Activated CD8-positive, alpha-beta memory T cell treated with anti-CD3 and anti-CD28 coated beads for 24 hours (primary cell): ENCODE measurements around the gene OSBPL3.

Experiments
- DNase-seq: peaks from one replicate; pipeline ENCODE4 v3.0.0-alpha.2; 2020

OSBPL3 gene

DNA sequence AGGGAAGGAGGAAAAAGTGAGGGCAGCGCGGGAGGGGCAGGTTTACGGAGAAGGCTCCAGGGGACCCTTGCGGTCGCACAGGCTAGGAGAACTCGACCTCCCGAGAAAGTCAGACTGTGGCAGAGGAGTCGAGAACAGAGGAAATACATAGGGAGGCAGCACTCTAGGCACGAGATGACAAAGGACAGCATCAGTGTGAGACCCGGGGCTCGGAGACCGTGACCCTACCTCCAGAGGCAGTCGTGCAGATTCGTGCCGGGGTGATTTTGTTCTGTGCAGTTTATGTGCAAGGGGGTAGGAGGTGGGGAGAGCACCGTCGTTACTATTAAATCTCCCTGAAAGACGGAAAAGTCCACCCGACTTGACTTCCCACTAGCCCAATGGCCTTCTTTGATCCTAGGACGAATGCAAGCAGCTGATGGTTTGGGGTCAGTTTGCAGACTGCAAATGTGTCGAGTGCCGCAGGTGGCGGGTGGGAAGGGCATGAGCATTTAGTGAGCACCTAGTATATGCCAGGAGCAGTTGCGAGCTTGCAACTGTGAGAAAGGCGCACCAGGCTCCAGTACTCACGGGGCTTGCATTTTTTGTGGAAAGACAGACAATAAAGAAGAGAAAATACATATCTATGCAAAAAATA is 674 bp upstream of the OSBPL3 start:
- DNase-seq = no peak

DNA sequence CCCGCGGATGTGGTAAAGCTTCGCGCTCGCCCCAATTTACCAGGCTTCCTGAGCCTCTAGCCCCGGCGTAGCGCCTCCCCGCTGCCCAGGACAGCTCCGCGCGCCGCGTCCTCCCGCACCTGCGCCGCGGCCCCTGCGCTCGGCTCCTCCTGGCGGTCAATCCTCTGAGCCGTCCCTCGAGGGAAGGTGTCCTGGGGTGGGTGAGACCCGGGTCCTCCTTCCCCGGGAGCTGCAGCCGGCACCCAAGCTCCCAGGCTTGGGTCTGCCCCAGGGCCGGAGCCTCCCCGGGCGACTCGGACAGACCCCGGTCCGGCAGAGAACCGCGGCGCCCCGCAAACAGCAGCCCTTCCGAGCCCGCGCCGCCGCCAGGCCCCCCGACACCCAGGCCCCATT is 512 bp downstream of the OSBPL3 start:
- peak; percentile 88 for DNase-seq

DNA sequence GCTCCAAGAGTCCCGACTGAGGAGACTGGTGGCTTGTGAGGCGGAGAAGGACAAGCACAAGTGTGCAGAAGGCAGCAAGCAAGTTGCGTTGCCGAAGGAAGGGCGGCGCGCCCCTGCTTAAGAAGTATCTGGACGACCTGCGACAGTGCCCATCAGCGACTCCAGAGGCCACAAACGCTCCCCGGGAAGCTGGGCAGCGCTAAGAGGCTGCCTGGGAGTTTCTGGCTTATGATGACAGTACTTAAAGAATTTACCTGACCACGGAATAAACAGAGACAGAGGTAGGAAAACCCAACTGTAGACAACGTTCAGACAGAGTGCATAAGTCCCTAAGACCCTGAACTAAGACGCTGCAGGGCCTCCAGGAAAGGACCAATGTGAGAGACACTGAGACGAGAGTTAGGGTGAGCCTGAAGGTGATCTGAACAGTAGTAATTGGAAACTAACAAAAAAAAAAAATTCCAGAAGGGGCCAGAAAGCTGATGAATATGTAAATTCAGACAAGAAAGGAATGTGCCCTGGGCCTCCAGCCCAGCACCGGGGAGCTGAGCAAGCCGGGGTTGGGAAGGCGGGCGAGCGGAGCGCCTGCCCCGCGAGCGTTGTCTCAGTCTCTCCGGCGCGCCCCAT is 1.0 kb downstream of the OSBPL3 start:
- peak; percentile 66 for DNase-seq

DNA sequence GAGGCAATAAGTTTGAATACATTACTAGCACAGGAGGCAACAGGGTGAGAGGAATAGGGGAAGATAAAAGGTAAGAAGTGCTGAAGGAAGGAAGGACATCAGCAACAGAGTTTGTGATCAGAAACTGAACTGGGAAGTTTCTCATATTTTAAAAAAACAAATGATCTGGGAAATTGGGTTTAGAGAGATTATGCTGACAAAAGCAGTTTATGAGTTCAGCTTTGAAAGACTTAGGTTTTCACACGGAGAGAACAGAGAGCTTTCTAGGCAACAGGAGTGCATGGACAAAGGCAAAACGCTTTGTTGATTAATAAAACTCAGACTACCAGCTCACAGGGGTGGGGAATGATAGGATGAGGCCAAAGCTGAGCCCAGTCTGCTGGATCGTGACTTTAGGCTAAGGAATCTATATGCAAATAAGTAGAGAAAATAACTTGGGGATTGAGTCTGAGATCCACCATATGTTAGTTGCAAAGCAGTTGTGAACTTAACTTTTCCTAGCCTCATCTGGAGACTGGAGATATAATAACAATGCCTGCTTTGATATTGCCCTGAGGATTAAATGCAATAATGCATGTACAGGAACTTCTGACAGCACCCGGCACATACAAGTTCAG is 4.2 kb downstream of the OSBPL3 start:
- no peak for DNase-seq

DNA sequence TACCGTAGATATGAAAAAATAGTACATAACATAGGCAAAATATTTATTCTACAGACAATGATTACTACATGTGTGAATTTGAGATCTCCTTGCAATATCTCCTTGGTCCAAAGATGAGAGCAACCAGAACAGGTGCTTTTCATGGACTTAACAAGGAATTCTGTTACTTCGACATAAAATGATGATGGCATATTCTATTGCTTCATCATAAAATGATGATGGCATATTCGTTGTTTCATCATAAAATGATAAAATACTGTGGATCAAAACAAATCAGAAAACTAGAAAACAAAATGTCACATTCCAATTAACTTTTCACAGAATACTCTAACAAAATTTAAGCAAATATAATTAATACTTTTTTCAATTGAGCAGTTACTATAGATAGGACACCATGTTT is 4.8 kb downstream of the OSBPL3 start:
- DNase-seq = no peak

DNA sequence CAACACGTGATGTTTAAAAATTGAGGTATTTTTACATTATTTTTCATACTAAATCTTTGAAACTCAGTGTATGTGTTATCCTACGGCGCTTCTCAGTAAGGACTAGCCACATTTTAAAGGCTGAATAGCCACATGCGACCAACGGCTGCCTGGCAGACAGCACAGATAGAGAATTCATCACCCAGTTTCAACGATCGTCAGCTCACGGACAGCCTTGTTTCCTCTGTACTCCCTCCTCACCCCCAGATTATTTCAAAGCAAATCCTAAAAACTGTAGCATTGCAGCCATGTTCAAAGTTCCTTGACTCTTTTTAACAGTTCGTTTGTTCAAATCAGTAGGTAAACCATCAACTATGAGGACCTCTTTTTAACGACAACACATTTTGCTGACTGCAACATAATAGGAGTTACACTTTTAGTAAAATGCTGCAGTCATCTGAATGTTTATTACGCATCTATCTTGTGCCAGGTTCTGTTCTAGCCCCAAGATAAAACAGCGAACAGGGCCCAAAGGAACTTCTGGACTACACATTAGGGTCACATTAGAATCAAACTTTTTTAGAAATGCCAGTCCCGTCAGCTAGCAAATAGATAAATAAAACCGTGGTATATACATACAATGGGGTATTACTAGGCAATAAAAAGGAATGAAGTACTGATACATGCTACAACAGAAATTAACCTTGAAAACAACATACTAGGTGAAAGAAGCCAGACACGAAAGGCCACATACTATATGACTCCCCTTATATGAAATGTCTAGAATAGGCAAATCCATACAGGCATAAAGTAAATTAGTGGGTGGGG is 5.7 kb downstream of the OSBPL3 start:
- DNase-seq = no peak

DNA sequence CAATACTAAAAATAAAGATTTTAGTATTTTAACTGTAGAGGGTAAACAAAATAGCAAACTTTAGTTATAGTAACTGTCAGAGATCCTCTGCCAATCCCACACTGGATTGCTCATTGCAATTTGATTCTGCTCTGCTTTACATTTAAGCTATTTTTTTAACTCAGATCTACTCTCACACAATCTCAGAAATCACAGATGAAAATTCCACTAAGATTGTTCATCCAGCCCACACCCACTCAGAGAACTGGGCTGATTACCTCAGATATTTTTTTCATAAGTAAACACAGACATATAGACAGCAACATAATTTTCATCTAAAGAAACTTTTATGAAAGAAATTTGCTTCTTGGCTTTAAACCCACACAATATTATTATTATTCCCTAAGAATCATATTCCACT is 7.0 kb downstream of the OSBPL3 start:
- DNase-seq = no peak

DNA sequence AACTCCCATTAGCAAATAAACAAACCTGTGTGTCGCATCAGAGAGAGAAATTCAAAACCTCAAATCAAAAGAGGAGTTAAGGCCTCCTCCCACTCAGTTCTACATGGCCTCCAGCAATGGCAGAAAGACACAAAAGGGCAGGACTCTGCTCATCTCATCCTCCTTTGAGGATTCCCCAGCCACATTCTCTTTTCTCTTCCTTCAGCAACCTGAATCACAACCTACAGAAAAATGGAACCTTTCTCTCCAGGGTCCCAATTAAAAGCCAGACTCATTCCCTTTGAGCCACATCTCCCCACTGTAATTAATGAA is 7.9 kb downstream of the OSBPL3 start:
- DNase-seq = no peak

DNA sequence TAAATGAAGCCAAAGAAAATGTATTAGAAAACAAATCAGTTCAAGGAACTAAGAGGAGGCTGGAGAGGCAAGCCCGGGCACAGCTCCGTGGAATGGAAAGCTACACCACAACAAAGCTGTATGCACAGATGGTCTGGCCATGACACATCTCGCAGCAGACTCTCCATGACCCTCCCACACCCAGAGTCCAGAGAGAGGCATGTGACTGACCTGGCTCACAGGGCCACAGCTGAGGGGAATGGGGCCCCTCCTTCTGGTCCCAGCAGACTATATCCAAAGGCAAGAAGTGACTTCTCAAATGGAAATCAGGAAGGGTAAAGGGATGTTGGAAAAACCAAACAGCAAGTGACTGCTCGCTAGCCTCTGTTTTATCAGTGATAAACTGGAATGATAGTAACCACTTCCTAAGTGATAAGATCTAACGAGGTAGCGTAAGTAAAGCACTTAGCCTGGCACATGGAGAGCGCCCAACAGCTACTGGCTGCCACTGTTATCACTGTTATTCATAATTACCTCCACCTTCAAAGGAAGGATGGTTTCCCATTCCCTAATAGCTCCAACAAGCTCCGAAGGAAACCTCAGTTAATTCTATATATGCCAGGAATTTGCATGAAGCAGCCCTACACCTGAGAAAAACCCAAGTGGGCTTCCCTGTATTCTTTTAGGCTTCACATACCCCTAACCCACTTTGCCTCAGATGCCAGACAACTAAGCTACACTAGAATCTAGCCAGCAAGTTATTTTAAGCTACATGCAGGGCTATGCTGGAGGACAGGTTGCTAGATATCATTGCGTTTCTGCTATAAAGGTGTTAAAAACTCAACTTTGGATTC is 8.4 kb downstream of the OSBPL3 start:
- no peak for DNase-seq

DNA sequence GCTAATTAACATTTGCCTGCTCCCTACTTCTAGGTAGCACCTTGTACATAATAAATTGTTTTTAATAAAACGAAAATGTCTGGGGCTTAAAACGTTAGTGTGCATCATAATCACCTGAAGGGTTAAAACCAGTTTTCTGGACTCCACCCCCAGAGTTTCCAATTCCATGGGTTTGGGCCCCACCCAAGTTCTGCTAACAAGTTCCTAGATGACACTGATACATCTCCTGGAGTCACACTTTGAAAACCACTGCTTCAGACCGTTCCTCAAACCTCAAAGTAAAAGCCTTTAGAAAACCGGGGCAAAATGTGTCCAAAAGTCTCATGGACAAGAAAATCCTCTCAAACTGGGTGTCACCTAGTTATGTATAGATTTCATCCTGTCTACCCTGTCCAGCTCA is 9.3 kb downstream of the OSBPL3 start:
- no peak for DNase-seq

DNA sequence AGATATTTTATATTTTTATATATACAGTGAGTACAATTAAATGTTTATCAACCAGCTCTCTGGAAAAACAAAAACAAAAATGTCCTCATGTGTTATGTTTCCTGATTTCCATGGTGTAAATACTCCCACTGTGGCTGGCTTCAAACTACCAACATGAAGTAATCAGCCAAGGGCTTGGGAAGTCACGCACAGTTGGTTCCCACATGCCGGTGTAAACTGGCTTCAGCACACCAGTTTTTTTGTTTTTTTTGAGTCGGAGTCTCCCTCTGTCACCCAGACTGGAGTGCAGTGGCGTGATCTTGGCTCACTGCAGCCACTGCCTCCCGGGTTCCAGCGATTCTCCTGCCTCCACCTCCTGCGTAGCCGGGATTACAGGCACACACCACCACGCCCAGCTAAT is 11.8 kb downstream of the OSBPL3 start:
- DNase-seq = no peak

DNA sequence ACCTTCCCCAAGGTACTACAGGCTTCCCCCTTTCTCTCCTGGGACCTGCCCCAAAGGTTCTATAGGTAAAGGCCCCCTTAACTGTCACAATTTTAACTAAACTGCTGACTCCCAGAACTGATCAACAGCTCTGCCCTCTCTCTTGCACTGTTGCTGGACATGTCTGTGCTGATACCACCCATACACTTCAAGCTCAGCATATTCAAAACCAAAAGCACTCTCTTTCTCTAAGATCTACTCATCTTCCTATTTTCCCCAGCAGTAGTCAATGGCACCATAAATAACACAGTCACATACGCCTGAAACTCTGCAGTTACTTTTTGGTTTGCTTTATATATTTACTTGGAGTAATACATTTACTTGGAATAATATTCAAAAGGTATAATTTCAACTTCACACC is 12.3 kb downstream of the OSBPL3 start:
- no peak for DNase-seq

DNA sequence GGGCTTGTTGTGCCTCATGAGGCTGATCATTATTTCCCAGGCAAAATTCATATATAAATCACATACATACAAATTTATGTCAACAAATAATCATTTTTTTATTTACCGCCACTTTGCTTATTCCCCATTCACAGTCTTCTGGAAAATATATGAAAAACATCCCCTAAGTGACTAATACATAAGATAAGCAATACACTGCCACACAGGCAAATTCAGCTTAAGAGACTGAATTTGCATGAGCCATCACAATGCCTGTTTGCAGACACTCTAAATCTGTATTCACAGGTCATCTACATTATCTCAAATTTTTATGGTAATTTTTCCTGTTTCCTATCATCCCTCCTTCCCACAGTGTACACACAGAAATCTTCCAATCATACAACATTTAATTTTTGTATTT is 13.2 kb downstream of the OSBPL3 start:
- DNase-seq = no peak

DNA sequence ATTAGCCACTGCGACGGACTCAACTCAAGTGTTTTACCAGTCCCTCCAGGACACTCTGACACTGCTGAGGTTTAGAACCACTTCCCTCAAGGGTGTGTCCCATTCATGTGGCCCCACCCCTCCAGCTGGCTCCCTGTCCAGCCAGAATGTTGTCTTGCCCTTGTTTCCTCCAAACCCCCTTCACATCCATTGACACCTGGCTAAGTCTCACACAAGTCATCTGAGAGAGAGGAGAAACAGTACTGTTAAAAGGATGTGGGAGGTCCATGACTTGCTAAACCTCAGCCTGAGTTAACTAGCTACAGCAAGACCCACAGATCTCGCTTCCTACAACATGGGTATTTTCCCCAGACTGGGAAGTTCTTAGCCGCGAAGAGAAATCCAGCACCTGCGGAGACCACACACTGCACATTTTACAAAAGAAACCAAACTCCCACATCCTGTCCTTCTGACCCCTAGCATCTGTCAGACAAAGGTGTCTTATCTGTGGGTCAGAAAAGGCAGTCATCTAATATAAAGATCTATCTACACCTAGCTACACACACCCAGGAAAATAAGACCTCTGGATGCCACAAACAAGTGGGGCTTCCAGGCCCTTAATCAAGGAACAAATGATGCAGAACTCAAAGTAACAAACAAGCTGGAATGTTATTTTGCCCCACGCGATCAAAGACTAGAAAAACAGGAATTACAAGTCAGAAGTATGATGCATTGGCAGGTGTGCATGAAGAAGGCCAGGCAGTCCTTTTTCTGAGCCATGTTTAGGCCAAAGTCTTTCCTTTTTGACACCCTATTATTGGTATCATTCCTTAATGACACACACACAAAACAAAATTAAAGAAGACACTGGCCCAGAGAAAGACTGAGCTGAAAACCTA is 13.9 kb downstream of the OSBPL3 start:
- DNase-seq = peak; percentile 75

DNA sequence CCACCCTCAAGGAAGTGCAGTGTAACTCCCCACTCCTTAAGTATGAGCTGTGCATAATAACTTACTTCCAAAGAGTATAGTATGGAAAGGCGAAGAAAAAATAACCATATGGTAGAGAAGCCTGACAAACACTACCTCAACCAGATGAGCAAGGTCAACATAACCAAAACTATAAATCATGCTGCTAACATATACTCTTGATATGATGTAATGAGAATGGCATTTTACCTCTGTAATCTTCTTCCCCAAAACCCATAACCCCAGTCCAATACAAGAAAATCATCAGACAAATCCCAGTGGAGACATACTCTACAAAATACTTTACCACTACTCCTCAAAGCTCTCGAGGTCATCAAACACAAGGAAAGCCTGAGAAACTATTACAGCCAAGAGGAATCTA is 15.8 kb downstream of the OSBPL3 start:
- DNase-seq = no peak

DNA sequence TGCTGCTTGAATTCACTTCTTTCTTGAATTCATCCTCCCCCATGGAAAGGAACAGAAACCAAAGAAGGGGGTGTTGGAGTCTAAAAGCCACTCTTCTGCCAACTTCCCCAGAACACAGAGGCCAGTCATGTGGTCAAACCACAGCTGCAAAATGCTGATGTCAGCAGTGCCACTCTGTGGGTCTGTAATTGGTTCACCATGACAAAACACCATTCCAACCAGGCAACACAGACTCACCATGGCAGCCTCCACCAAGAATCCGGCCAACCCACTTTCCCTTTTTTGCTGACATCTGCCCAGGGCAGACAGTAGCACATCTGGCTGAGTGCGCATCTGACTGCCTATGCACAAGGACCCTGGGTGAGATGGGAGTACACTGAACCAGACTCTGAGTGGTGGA is 16.8 kb downstream of the OSBPL3 start:
- no peak for DNase-seq

DNA sequence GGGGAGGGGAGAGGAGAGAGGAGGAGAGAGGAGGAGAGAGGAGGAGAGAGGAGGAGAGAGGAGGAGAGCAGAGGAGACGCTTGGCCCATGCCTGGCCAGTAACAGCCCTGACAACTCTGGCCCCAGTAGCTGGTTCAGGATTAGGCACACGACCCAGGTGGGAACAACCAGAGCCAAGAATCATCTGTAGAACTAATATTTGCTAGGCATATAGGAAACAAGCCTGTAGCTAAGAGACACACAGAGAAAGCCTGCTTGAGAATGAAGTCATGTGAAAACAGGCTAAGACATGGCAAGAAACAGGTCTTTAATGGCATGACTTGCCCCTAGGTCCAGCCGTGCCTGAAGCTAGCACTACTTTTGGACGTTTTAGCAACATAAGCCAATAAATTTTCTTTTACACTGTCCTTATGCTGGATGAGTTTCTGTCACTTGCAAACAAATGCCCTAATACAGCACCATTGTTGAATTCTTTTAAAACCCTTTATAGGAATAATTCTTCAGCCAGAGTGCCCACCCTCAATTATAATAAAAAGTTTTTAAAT is 17.5 kb downstream of the OSBPL3 start:
- no peak for DNase-seq

DNA sequence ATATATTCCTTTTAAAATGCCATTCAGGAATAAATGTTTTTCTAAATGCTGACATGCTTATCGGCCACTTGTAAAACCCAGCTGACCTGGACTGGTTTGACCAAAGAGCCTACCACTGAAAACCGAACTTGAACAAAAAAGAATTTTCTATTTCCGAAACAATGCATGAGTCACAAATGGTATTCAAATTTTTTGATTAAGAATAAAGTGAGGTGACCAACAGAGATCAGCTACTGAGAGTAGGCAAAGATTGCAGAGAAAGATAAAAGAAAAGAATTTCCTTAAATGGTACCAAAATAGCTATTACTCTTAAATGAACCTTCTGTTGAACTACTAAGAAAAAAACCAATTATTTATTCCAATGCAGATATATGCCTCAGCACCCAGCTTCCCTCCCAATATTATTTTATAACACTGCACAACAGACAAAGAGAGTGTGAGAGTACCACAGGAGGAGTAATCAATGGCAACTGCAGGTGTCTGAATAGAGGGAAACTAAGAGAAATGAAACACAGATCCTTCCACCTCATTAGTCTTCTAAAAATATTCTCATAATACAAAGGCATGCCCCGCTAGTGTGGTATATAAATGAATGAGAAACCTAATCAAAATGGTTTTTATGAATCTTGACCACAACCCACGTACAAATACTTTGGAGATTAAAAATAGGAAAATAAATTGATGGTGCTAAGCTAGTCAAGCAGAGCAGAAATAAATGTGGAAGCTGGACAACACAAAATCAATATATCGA is 20.1 kb downstream of the OSBPL3 start:
- no peak for DNase-seq

DNA sequence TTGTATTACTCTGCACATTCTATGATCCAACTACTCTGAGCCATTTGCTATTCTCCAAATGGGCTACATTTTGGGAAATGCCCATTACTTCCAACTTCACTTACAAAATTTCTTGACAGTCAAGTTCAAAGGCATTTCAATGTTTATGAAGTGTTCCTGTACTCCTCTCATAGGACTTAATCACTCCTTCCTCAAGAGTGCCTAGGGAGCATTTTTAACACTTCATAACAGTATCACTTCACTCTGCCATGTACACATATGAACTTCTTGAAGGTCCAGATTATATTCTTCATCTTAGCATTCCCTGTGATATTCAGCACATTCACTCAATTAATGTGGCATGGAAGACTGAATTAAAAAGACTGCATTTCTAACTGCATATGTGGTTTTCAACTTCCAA is 21.6 kb downstream of the OSBPL3 start:
- DNase-seq = no peak

DNA sequence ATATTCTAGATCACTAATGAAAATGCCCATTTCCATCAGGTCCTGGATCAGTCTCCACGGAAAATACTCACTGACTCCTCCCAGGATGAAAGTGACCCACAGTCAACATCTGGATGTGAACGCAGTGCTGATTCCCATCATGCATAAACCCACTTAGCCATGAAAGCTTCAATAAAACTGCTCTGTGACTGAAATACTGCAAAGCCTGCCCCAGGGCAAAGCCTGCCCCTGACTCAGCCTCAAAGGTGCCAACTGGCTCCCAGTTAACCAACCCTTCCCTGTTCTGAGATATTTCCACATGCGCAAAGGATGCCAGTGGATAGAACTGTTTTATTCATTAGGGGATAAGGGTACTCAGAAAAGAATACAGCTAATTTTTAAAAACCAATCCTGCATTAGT is 24.0 kb downstream of the OSBPL3 start:
- DNase-seq = no peak

DNA sequence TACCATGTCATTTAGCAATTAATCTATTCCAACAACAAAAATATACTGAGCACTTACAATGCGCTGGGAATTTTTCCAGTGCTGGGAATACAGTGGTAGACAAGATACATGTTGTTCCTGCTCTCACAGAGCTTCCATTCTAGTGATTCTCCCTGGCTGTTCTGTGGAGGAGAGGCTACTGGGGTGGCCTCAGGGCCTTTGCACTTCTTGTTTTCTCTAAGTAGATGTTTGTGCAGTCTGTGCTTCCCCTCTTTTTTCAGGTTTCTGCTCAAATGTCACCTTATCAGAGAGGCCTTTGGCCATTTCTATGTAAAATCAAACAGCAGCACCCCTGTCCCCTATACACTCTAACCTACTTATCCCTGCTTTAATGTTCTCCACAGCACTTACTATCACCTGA is 24.7 kb downstream of the OSBPL3 start:
- DNase-seq = no peak
